IMR-90 (cell line): ENCODE data around the gene HOXD8. TPM values are rescaled to one million over a fixed set of nuclear protein-coding genes. Genes with fewer than 3 reads are reported as not detected.

Source experiments
- ATAC-seq: fragments of 200-7000 bp; cut with Tn5 transposase; 2 replicates; pipeline ENCODE4 v1.9.1; 2020; ENCODE audit warnings: low read depth, mild to moderate bottlenecking, moderate library complexity
- BruUV-seq: library from RNA; stranded (reverse); fragments of 400-500 nt; replicated peaks from 2 replicates; lab custom pipeline; 2021; lab: Mats Ljungman, UMichigan
- CTCF ChIA-PET: fragments of 300-600 bp; formaldehyde crosslinking; extraction: SDS; loops from one replicate; lab custom pipeline; 2021; ENCODE audit warnings: antibody characterized with exemption; lab: Yijun Ruan, JAX
- POLR2A ChIA-PET: fragments of 300-600 bp; sonication (Branson Sonifier 250); formaldehyde crosslinking; loops from one replicate; lab custom pipeline; 2022; ENCODE audit warnings: antibody characterized with exemption; ENCODE audit not compliant: unreplicated experiment; lab: Charles Lee
- DNase-seq: peaks from one replicate; pipeline ENCODE4 v3.0.0; 2013
- H2AFZ ChIP-seq: replicated peaks from 2 replicates; pipeline ENCODE3; 2013; ENCODE audit warnings: low read length, mild to moderate bottlenecking; ENCODE audit not compliant: poor library complexity
- H2AK5ac ChIP-seq: 2 replicates; pipeline ENCODE4 v1.6.1; 2013; ENCODE audit warnings: low read depth, low read length, inconsistent platforms
- H2AK9ac ChIP-seq: replicated peaks from 2 replicates; pipeline ENCODE3; 2013; ENCODE audit warnings: mild to moderate bottlenecking, low read depth, low read length, moderate library complexity; ENCODE audit not compliant: poor library complexity
- H2BK120ac ChIP-seq: 2 replicates; pipeline ENCODE4 v1.6.1; 2013; ENCODE audit warnings: low read depth, low read length, inconsistent platforms
- H2BK15ac ChIP-seq: 3 replicates; pipeline ENCODE4 v1.6.1; 2013; ENCODE audit warnings: low read depth, low read length, inconsistent platforms
- H2BK20ac ChIP-seq: 2 replicates; pipeline ENCODE4 v1.6.1; 2013; ENCODE audit warnings: low read depth, mild to moderate bottlenecking, inconsistent platforms, low read length, moderate library complexity
- H2BK5ac ChIP-seq: 2 replicates; pipeline ENCODE4 v1.6.1; 2013; ENCODE audit warnings: mild to moderate bottlenecking, low read depth, low read length, inconsistent platforms; ENCODE audit not compliant: poor library complexity, severe bottlenecking
- H3K14ac ChIP-seq: replicated peaks from 2 replicates; pipeline ENCODE4 v1.6.1; 2013; ENCODE audit warnings: low read depth, low read length, inconsistent platforms
- H3K18ac ChIP-seq: 2 replicates; pipeline ENCODE4 v1.6.1; 2013; ENCODE audit warnings: low read depth, low read length, control low read depth
- H3K23ac ChIP-seq: 2 replicates; pipeline ENCODE4 v1.6.1; 2013; ENCODE audit warnings: low read depth, low read length, inconsistent platforms
- H3K27ac ChIP-seq: 2 replicates; pipeline ENCODE4 v1.5.1; 2013; ENCODE audit warnings: mild to moderate bottlenecking, control low read depth, low read length; ENCODE audit not compliant: insufficient read depth
- H3K27me3 ChIP-seq: 2 replicates; pipeline ENCODE4 v1.6.1; 2013; ENCODE audit warnings: low read length; ENCODE audit not compliant: control insufficient read depth, insufficient read depth
- H3K36me3 ChIP-seq: 2 replicates; pipeline ENCODE4 v1.6.1; 2013; ENCODE audit warnings: low read length, mixed read lengths; ENCODE audit not compliant: control insufficient read depth, insufficient read depth
- H3K4ac ChIP-seq: 2 replicates; pipeline ENCODE4 v1.6.1; 2013; ENCODE audit warnings: low read depth, low read length, inconsistent platforms
- H3K4me1 ChIP-seq: 2 replicates; pipeline ENCODE4 v1.6.1; 2013; ENCODE audit warnings: low read length, mixed read lengths; ENCODE audit not compliant: control insufficient read depth, insufficient read depth
- H3K4me2 ChIP-seq: 2 replicates; pipeline ENCODE4 v1.6.1; 2013; ENCODE audit warnings: low read depth, mild to moderate bottlenecking, control low read depth, low read length, moderate library complexity
- H3K4me3 ChIP-seq: 2 replicates; pipeline ENCODE4 v1.5.1; 2013; ENCODE audit warnings: low read depth, mild to moderate bottlenecking, control low read depth, low read length, moderate library complexity; ENCODE audit not compliant: insufficient read depth
- H3K56ac ChIP-seq: 2 replicates; pipeline ENCODE4 v1.6.1; 2013; ENCODE audit warnings: low read length, inconsistent platforms; ENCODE audit not compliant: insufficient read depth; ENCODE audit errors: extremely low read depth
- H3K79me1 ChIP-seq, 2 experiments: 2 replicates each; pipeline ENCODE4 v1.6.1; 2013; ENCODE audit warnings: low read length in 2 of 2, inconsistent platforms in 1 of 2, low read depth in 1 of 2
- H3K9ac ChIP-seq: 2 replicates; pipeline ENCODE4 v1.6.1; 2013; ENCODE audit warnings: low read depth, low read length, control low read depth
- H3K9me1 ChIP-seq: 2 replicates; pipeline ENCODE4 v1.6.1; 2013; ENCODE audit warnings: low read length, inconsistent platforms; ENCODE audit not compliant: insufficient read depth
- H3K9me3 ChIP-seq: 2 replicates; pipeline ENCODE4 v1.6.1; 2013; ENCODE audit warnings: low read length; ENCODE audit not compliant: control insufficient read depth, insufficient read depth
- H4K20me1 ChIP-seq: 2 replicates; pipeline ENCODE4 v1.6.1; 2013; ENCODE audit warnings: low read length, inconsistent platforms; ENCODE audit not compliant: insufficient read depth
- H4K5ac ChIP-seq: 2 replicates; pipeline ENCODE4 v1.6.1; 2013; ENCODE audit warnings: mild to moderate bottlenecking, low read depth, low read length, control low read depth
- H4K8ac ChIP-seq, 2 experiments: 2 replicates each; pipeline ENCODE4 v1.6.1; 2013; ENCODE audit warnings: low read depth in 2 of 2, low read length in 2 of 2, control low read depth in 1 of 2, inconsistent platforms in 1 of 2
- H4K91ac ChIP-seq: 2 replicates; pipeline ENCODE4 v1.6.1; 2013; ENCODE audit warnings: low read depth, low read length, inconsistent platforms; ENCODE audit not compliant: insufficient read depth
- CEBPB ChIP-seq: IDR thresholded peaks from 2 replicates; pipeline ENCODE4 v1.6.1; 2012; ENCODE audit warnings: low read depth, low read length, improper control_type of control experiment
- ELK1 ChIP-seq: fragments of 150-350 bp; IDR thresholded peaks from 2 replicates; pipeline ENCODE4 v1.6.1; 2016; ENCODE audit warnings: low read depth, mild to moderate bottlenecking, low read length, moderate library complexity, borderline replicate concordance
- MAZ ChIP-seq: IDR thresholded peaks from 2 replicates; pipeline ENCODE4 v1.6.1; 2012; ENCODE audit warnings: low read depth, mild to moderate bottlenecking, low read length, improper control_type of control experiment, moderate library complexity, borderline replicate concordance
- RFX5 ChIP-seq: IDR thresholded peaks from 2 replicates; pipeline ENCODE4 v1.8.0; 2012; ENCODE audit warnings: low read depth, mild to moderate bottlenecking, low read length, moderate library complexity
- WGBS, 2 experiments: methylation state at CpG; one replicate each; pipeline versions ENCODE4 v1.1.5 to v1.1.7; 2013; ENCODE audit warnings: missing lambda C conversion rate in 2 of 2; ENCODE audit not compliant: insufficient read length in 1 of 2; ENCODE audit errors: extremely low coverage in 2 of 2; 5-methylcytosine and 5-hydroxymethylcytosine counted together
- dilution Hi-C: fragments of 300-500 bp; cut with HindIII; formaldehyde crosslinking; loops from one replicate; pipeline ENCODE4 v1.14.3; 2018; ENCODE audit warnings: low sequenced_read_pairs; ENCODE audit not compliant: unreplicated experiment
- in situ Hi-C: fragments of 300-500 bp; cut with MboI; formaldehyde crosslinking; loops from 3 replicates; pipeline ENCODE4 v1.14.3; 2019; ENCODE audit warnings: low sequenced_read_pairs, inconsistent platforms, mixed read lengths
- intact Hi-C: fragments of 100-400 bp; cut with micrococcal nuclease; formaldehyde crosslinking; loops from 2 replicates; pipeline ENCODE4 v1.10.0; 2022
- polyA plus RNA-seq, 3 experiments: library from polyadenylated mRNA; depleted of rRNA; stranded (reverse); fragments of >200 nt; gene quantifications; 2 replicates each; pipeline ENCODE4 v1.2.3, GENCODE V29; 2012; ENCODE audit warnings: low replicate concordance in 1 of 3
- total RNA-seq: library from RNA; depleted of rRNA; stranded (reverse); fragments of >200 nt; gene quantifications from 2 replicates; pipeline ENCODE4 v1.2.3, GENCODE V29; 2012

HOXD8 gene
- total and polyA plus RNA-seq, 2 of the 4 experiments (the other 2 are of a cell fraction), result not detected

GRCh38 chr2:176106581-176107539 lies 22.6 kb upstream of the HOXD8 start, which contains the start of gene HOXD11:
HOXD11 (plus strand) TSS chr2:176107280; CDS start chr2:176107356, 76 bp downstream.
- no TSS peak for BruUV-seq
- intact Hi-C loops (no loop called here), dilution Hi-C loops (no loop called here), in situ Hi-C loops (no loop called here)
- no peak within 1 kb of the TSS for H2AK5ac ChIP-seq
- H2BK120ac ChIP-seq, result no peak within 1 kb of the TSS
- H3K56ac ChIP-seq, result no peak within 1 kb of the TSS
- no peaks in the 10 kb centered on the region for H3K36me3 ChIP-seq
- H2AK9ac ChIP-seq, result no peak within 1 kb of the TSS
- no peak within 1 kb of the TSS for H2AFZ ChIP-seq
- TF ChIP-seq CEBPB (peak; percentile 77), MAZ (no peak), ELK1 (no peak), RFX5 (no peak)
- peaks cover 92% of the 10 kb centered on the region for H3K27me3 ChIP-seq
- ChIA-PET CTCF (no interaction called here), POLR2A (no interaction called here)
- WGBS, 2 experiments, result 2% methylated on average over 22 of the region's 85 CpGs; no CpG with 5 or more reads in 1 of the 2 experiments
- H3K4ac ChIP-seq, result no peak within 1 kb of the TSS
- no peak within 1 kb of the TSS for H3K18ac ChIP-seq
- H2BK15ac ChIP-seq, result no peak within 1 kb of the TSS
- no peak for DNase-seq
- H4K91ac ChIP-seq, result no peak within 1 kb of the TSS
- no peak within 1 kb of the TSS for H2BK5ac ChIP-seq
- no peak within 1 kb of the TSS for H4K5ac ChIP-seq
- no peak within 1 kb of the TSS for H3K14ac ChIP-seq
- H3K4me3 ChIP-seq, result no peak within 1 kb of the TSS
- H4K20me1 ChIP-seq, result no peaks in the 10 kb centered on the region
- H3K27ac ChIP-seq, result no peak within 1 kb of the TSS
- H3K4me1 ChIP-seq, result no peaks in the 10 kb centered on the region
- H3K9me3 ChIP-seq, result peaks cover 5% of the 10 kb centered on the region
- ATAC-seq, result no peak; the same call in 1 of the 2 replicates
- no peak within 1 kb of the TSS for H4K8ac ChIP-seq
- no peak within 1 kb of the TSS; the same call in 1 of the 2 replicates for H3K4me2 ChIP-seq
- H2BK20ac ChIP-seq, result no peak within 1 kb of the TSS
- no peak within 1 kb of the TSS for H3K23ac ChIP-seq
- no peaks in the 10 kb centered on the region for H3K79me1 ChIP-seq
- H3K9ac ChIP-seq, result no peak within 1 kb of the TSS
- H3K9me1 ChIP-seq, result no peaks in the 10 kb centered on the region
